H9 (cell line): ENCODE results near the gene SNX25. TPM values are rescaled to one million over a fixed set of nuclear protein-coding genes. Genes with fewer than 3 reads are reported as not detected.

Experiments used
- DNase-seq: peaks from one replicate; pipeline ENCODE4 v3.0.0-alpha.2; 2017
- H2AFZ ChIP-seq: one replicate; pipeline ENCODE4 v1.6.1; 2013; ENCODE audit warnings: mild to moderate bottlenecking, low read length, control low read depth, moderate library complexity
- H2AK5ac ChIP-seq: 2 replicates; pipeline ENCODE4 v1.6.1; 2013; ENCODE audit warnings: low read length, control low read depth, mixed read lengths; ENCODE audit not compliant: insufficient read length
- H2BK120ac ChIP-seq: one replicate; pipeline ENCODE4 v1.6.1; 2013; ENCODE audit warnings: low read depth, mild to moderate bottlenecking, low read length, control low read depth, inconsistent platforms; ENCODE audit not compliant: poor library complexity, severe bottlenecking
- H2BK12ac ChIP-seq: 2 replicates; pipeline ENCODE4 v1.6.1; 2013; ENCODE audit warnings: low read length, control low read depth, mixed read lengths, low read depth; ENCODE audit not compliant: insufficient read length
- H2BK15ac ChIP-seq: 2 replicates; pipeline ENCODE4 v1.6.1; 2013; ENCODE audit warnings: low read depth, low read length, control low read depth
- H2BK20ac ChIP-seq: one replicate; pipeline ENCODE4 v1.6.1; 2013; ENCODE audit warnings: low read depth, mild to moderate bottlenecking, low read length, control low read depth, inconsistent platforms; ENCODE audit not compliant: poor library complexity, severe bottlenecking
- H2BK5ac ChIP-seq: 2 replicates; pipeline ENCODE4 v1.6.1; 2013; ENCODE audit warnings: low read length, control low read depth, mixed read lengths; ENCODE audit not compliant: insufficient read length
- H3K14ac ChIP-seq: 2 replicates; pipeline ENCODE4 v1.6.1; 2013; ENCODE audit warnings: low read length, control low read depth; ENCODE audit not compliant: insufficient read depth
- H3K18ac ChIP-seq: 2 replicates; pipeline ENCODE4 v1.6.1; 2013; ENCODE audit warnings: low read depth, mild to moderate bottlenecking, mixed read lengths, low read length, control low read depth; ENCODE audit not compliant: insufficient read length
- H3K23ac ChIP-seq: 2 replicates; pipeline ENCODE4 v1.6.1; 2013; ENCODE audit warnings: low read length, control low read depth, mixed read lengths, low read depth; ENCODE audit not compliant: insufficient read length
- H3K23me2 ChIP-seq: 2 replicates; pipeline ENCODE4 v1.6.1; 2013; ENCODE audit warnings: low read depth, mild to moderate bottlenecking, mixed read lengths, low read length, control low read depth; ENCODE audit not compliant: insufficient read length, poor library complexity, severe bottlenecking
- H3K27ac ChIP-seq: 2 replicates; pipeline ENCODE4 v1.5.1; 2013; ENCODE audit warnings: low read length, control low read depth, mixed read lengths, low read depth; ENCODE audit not compliant: insufficient read length
- H3K27me3 ChIP-seq: 2 replicates; pipeline ENCODE4 v1.6.1; 2013; ENCODE audit warnings: low read length, control low read depth, inconsistent platforms; ENCODE audit not compliant: insufficient read depth
- H3K4ac ChIP-seq: 2 replicates; pipeline ENCODE4 v1.6.1; 2013; ENCODE audit warnings: low read depth, mild to moderate bottlenecking, control low read depth, inconsistent platforms, low read length, moderate library complexity
- H3K4me1 ChIP-seq: 2 replicates; pipeline ENCODE4 v1.6.1; 2013; ENCODE audit warnings: low read length, control low read depth, inconsistent platforms; ENCODE audit not compliant: insufficient read depth
- H3K4me2 ChIP-seq: 2 replicates; pipeline ENCODE4 v1.6.1; 2013; ENCODE audit warnings: low read length, control low read depth, mixed read lengths; ENCODE audit not compliant: insufficient read length, insufficient read depth
- H3K56ac ChIP-seq: 2 replicates; pipeline ENCODE4 v1.6.1; 2013; ENCODE audit warnings: low read depth, mild to moderate bottlenecking, mixed read lengths, low read length, control low read depth; ENCODE audit not compliant: insufficient read length
- H3K79me1 ChIP-seq: 2 replicates; pipeline ENCODE4 v1.6.1; 2013; ENCODE audit warnings: low read depth, mild to moderate bottlenecking, moderate library complexity, low read length, control low read depth, inconsistent platforms; ENCODE audit not compliant: insufficient read depth, poor library complexity, severe bottlenecking
- H3K79me2 ChIP-seq: 2 replicates; pipeline ENCODE4 v1.6.1; 2013; ENCODE audit warnings: low read length, control low read depth, inconsistent platforms; ENCODE audit not compliant: insufficient read depth
- H3K9ac ChIP-seq: 2 replicates; pipeline ENCODE4 v1.6.1; 2013; ENCODE audit warnings: low read length, control low read depth, mixed read lengths; ENCODE audit not compliant: insufficient read length; ENCODE audit errors: extremely low read depth
- H3K9me3 ChIP-seq: one replicate; pipeline ENCODE4 v1.6.1; 2013; ENCODE audit warnings: low read depth, low read length, inconsistent platforms; ENCODE audit not compliant: control insufficient read depth
- H3T11ph ChIP-seq: one replicate; pipeline ENCODE4 v1.6.1; 2013; ENCODE audit warnings: mild to moderate bottlenecking, low read length, control low read depth, inconsistent platforms
- H4K20me1 ChIP-seq: one replicate; pipeline ENCODE4 v1.6.1; 2013; ENCODE audit not compliant: control insufficient read depth, insufficient read length, insufficient read depth
- H4K5ac ChIP-seq: 2 replicates; pipeline ENCODE4 v1.6.1; 2013; ENCODE audit warnings: low read depth, mild to moderate bottlenecking, mixed read lengths, low read length, control low read depth; ENCODE audit not compliant: insufficient read length
- H4K8ac ChIP-seq: replicated peaks from 2 replicates; pipeline ENCODE4 v1.6.1; 2013; ENCODE audit warnings: low read length, control low read depth, mixed read lengths, low read depth; ENCODE audit not compliant: insufficient read length
- H4K91ac ChIP-seq: 2 replicates; pipeline ENCODE4 v1.6.1; 2013; ENCODE audit warnings: low read depth, mild to moderate bottlenecking, moderate library complexity, mixed read lengths, low read length, control low read depth; ENCODE audit not compliant: insufficient read length
- H3K27ac Mint-ChIP-seq, 3 experiments: 2 replicates in 2 of 3; 3 replicates in 1 of 3; pipeline ENCODE4 v1.8.0; 2020 to 2021; ENCODE audit warnings: mixed read lengths in 3 of 3, mild to moderate bottlenecking in 1 of 3, moderate library complexity in 1 of 3
- H3K27me3 Mint-ChIP-seq: 2 replicates; pipeline ENCODE4 v1.8.0; 2021; ENCODE audit warnings: low read depth, mild to moderate bottlenecking, moderate library complexity, mixed read lengths
- H3K36me3 Mint-ChIP-seq, 3 experiments: 2 replicates in 2 of 3; 3 replicates in 1 of 3; pipeline ENCODE4 v1.8.0; 2020 to 2021; ENCODE audit warnings: low read depth in 3 of 3, mixed read lengths in 3 of 3; ENCODE audit not compliant: insufficient read depth in 1 of 3
- H3K4me1 Mint-ChIP-seq, 2 experiments: 2 replicates each; pipeline ENCODE4 v1.8.0; 2020; ENCODE audit warnings: mixed read lengths in 2 of 2
- H3K4me3 Mint-ChIP-seq, 2 experiments: 2 replicates in 1 of 2; 3 replicates in 1 of 2; pipeline ENCODE4 v1.8.0; 2020 to 2021; ENCODE audit warnings: mild to moderate bottlenecking in 2 of 2, mixed read lengths in 2 of 2, moderate library complexity in 1 of 2
- H3K9me3 Mint-ChIP-seq, 2 experiments: 2 replicates in 1 of 2; 3 replicates in 1 of 2; pipeline ENCODE4 v1.8.0; 2020; ENCODE audit warnings: mild to moderate bottlenecking in 2 of 2, mixed read lengths in 2 of 2, moderate library complexity in 1 of 2
- CTCF ChIP-seq: fragments of 200-600 bp; sonication (generic); conservative IDR thresholded peaks from 3 replicates; pipeline ENCODE4 v1.8.0; 2021; ENCODE audit warnings: antibody characterized with exemption, mild to moderate bottlenecking
- WGBS: extraction: QIAGEN DNeasy Blood & Tissue Kit; methylation state at CpG from one replicate; pipeline ENCODE4 v1.1.7; 2013; ENCODE audit warnings: missing lambda C conversion rate, low lambda C conversion rate, mixed read lengths; ENCODE audit not compliant: insufficient read length; ENCODE audit errors: extremely low coverage; 5-methylcytosine and 5-hydroxymethylcytosine counted together
- total RNA-seq: library from RNA; stranded (reverse); gene quantifications from 2 replicates; pipeline ENCODE4 v1.2.1, GENCODE V29; 2021

Gene SNX25
- total RNA-seq, 1 experiment from 2014 or later, result 28.2 TPM

GRCh38 chr4:185412412-185412811, 203.0 kb downstream of the SNX25 start:
- Histone ChIP-seq H4K20me1 (no peaks in the 10 kb centered on the region), H3K4me1 (no peaks in the 10 kb centered on the region), H3K18ac (no peak overlapping the region), H2AK5ac (no peak overlapping the region), H2BK20ac (no peak overlapping the region), H3K27me3 (no peaks in the 10 kb centered on the region), H2BK12ac (no peak overlapping the region), H2BK120ac (no peak overlapping the region), H2AFZ (no peak overlapping the region), H3K23ac (no peak overlapping the region), H3T11ph (no peak overlapping the region), H3K9me3 (no peaks in the 10 kb centered on the region), H4K5ac (no peak overlapping the region), H2BK5ac (no peak overlapping the region), H3K56ac (no peak overlapping the region), H2BK15ac (no peak overlapping the region), H4K8ac (no peak overlapping the region), H3K14ac (no peak overlapping the region), H3K4me2 (no peak overlapping the region), H3K23me2 (no peaks in the 10 kb centered on the region), H3K27ac (no peak overlapping the region), H3K79me1 (no peaks in the 10 kb centered on the region), H3K79me2 (no peaks in the 10 kb centered on the region), H3K4ac (no peak overlapping the region), H3K9ac (no peak overlapping the region), H4K91ac (no peak overlapping the region)
- Mint-ChIP-seq H3K36me3 (peaks cover 6 to 63% (median 40%) of the 10 kb centered on the region in 3 experiments), H3K9me3 (peaks cover 4 to 6% of the 10 kb centered on the region in 2 experiments; a peak in 4 of 5 replicates), H3K27me3 (no peaks in the 10 kb centered on the region), H3K27ac (no peak overlapping the region), H3K4me1 (no peaks in the 10 kb centered on the region), H3K4me3 (no peak overlapping the region)
- no peak for TF ChIP-seq CTCF
- no peak for DNase-seq
- WGBS, result no CpG with 5 or more reads among the region's 5 CpGs

Other genes starting within 250 kb of the SNX25 start
- gene HELT, start 191.1 kb upstream of the SNX25 start, total RNA-seq, result not detected in 2 replicates
- gene SLC25A4, start 66.3 kb upstream of the SNX25 start, total RNA-seq, result 54.4 and 55.9 TPM in 2 replicates
- 36.1 and 39.3 TPM in 2 replicates for gene CFAP97, start 5.6 kb upstream of the SNX25 start, total RNA-seq
- gene LRP2BP, start 186.3 kb downstream of the SNX25 start, total RNA-seq, result 0.20 and 0.46 TPM in 2 replicates
- 3.7 and 5.0 TPM in 2 replicates for gene ANKRD37, start 187.2 kb downstream of the SNX25 start, total RNA-seq
- 37.1 and 41.1 TPM in 2 replicates for gene UFSP2, start 216.4 kb downstream of the SNX25 start, total RNA-seq